ENCODE measurements around the gene SHCBP1L.
A peak's percentile ranks its signal among the peaks of the same experiment; 100 is the strongest.

- TF ChIP-seq EZH2 (IDR thresholded peaks at IDR 0.05) (no peak), POLR2AphosphoS5 (IDR thresholded peaks at IDR 0.05; ENCODE audit: borderline replicate concordance, low read depth, low read length) (peak; percentile 44)
Measured at GRCh38 chr1:182888736-182889531, 64.0 kb downstream of the SHCBP1L start.
